H1 (cell line): ENCODE results near the gene PIAS1. TPM values are rescaled to one million over a fixed set of nuclear protein-coding genes. Genes with fewer than 3 reads are reported as not detected.

Experiments
- CTCF ChIA-PET: fragments of 300-600 bp; sonication (Branson Sonifier 250); formaldehyde crosslinking; loops from one replicate; lab custom pipeline; 2021; ENCODE audit not compliant: partially characterized antibody; lab: Charles Lee
- POLR2A ChIA-PET: fragments of 300-600 bp; sonication (Branson Sonifier 250); formaldehyde crosslinking; loops from one replicate; lab custom pipeline; 2021; ENCODE audit warnings: inconsistent platforms; ENCODE audit not compliant: partially characterized antibody; lab: Charles Lee
- DNase-seq, 2 experiments: peaks; one replicate each; pipeline versions ENCODE4 v3.0.0 to v3.0.0-alpha.2; 2010 to 2022; ENCODE audit warnings: low spot score in 2 of 2, low read depth in 1 of 2, mixed read lengths in 1 of 2
- FAIRE-seq: peaks from 2 replicates; lab custom pipeline; 2011; peaks lifted over from hg19 to GRCh38; lab: Jason Lieb, UNC
- H2AFZ ChIP-seq: 2 replicates; pipeline ENCODE4 v1.8.1; 2012; ENCODE audit warnings: low read length, inconsistent platforms
- H2AK5ac ChIP-seq: 2 replicates; pipeline ENCODE4 v1.6.1; 2013; ENCODE audit warnings: low read depth, low read length
- H2BK120ac ChIP-seq: replicated peaks from 2 replicates; pipeline ENCODE3; 2013; ENCODE audit warnings: low read depth, low read length, inconsistent platforms
- H2BK12ac ChIP-seq: 2 replicates; pipeline ENCODE4 v1.6.1; 2013; ENCODE audit warnings: low read depth, low read length
- H2BK15ac ChIP-seq: 2 replicates; pipeline ENCODE4 v1.6.1; 2013; ENCODE audit warnings: low read length
- H2BK20ac ChIP-seq: 2 replicates; pipeline ENCODE4 v1.6.1; 2013; ENCODE audit warnings: low read length
- H2BK5ac ChIP-seq: 2 replicates; pipeline ENCODE4 v1.6.1; 2013; ENCODE audit warnings: low read depth, low read length
- H3K14ac ChIP-seq: 2 replicates; pipeline ENCODE4 v1.6.1; 2013; ENCODE audit warnings: inconsistent platforms; ENCODE audit not compliant: insufficient read length
- H3K18ac ChIP-seq: 2 replicates; pipeline ENCODE4 v1.6.1; 2013; ENCODE audit warnings: low read length; ENCODE audit errors: extremely low read depth
- H3K23ac ChIP-seq: 2 replicates; pipeline ENCODE4 v1.6.1; 2013; ENCODE audit warnings: inconsistent platforms; ENCODE audit not compliant: insufficient read length
- H3K23me2 ChIP-seq: 2 replicates; pipeline ENCODE4 v1.6.1; 2013; ENCODE audit warnings: low read depth, low read length
- H3K27ac ChIP-seq: 2 replicates; pipeline ENCODE4 v1.6.1; 2011; ENCODE audit warnings: low read depth, low read length, inconsistent platforms
- H3K27me3 ChIP-seq, 4 experiments: replicated peaks in 1 of 4; 1 replicate in 1 of 4; 2 replicates in 3 of 4; pipeline versions ENCODE4 v1.6.1 to v1.8.1; 2011 to 2013; ENCODE audit warnings: low read length in 3 of 4, mild to moderate bottlenecking in 3 of 4, inconsistent platforms in 2 of 4, mixed read lengths in 2 of 4, moderate library complexity in 1 of 4; ENCODE audit not compliant: control insufficient read depth in 3 of 4, insufficient read depth in 3 of 4; ENCODE audit errors: extremely low read depth in 1 of 4
- H3K36me3 ChIP-seq, 4 experiments: 2 replicates each; pipeline versions ENCODE4 v1.6.1 to v1.8.1; 2011 to 2013; ENCODE audit warnings: mild to moderate bottlenecking in 4 of 4, low read length in 3 of 4, moderate library complexity in 2 of 4, control low read depth in 1 of 4, inconsistent platforms in 1 of 4; ENCODE audit not compliant: insufficient read depth in 4 of 4, control insufficient read depth in 2 of 4
- H3K4ac ChIP-seq: replicated peaks from 2 replicates; pipeline ENCODE3; 2013; ENCODE audit warnings: low read length, low read depth, mixed read lengths, inconsistent platforms; ENCODE audit not compliant: insufficient read length
- H3K4me1 ChIP-seq, 4 experiments: replicated peaks in 1 of 4; 1 replicate in 1 of 4; 2 replicates in 3 of 4; pipeline versions ENCODE4 v1.6.1 to v1.8.1; 2011 to 2013; ENCODE audit warnings: low read length in 3 of 4, inconsistent platforms in 2 of 4, mixed read lengths in 1 of 4; ENCODE audit not compliant: insufficient read depth in 4 of 4, control insufficient read depth in 3 of 4
- H3K4me2 ChIP-seq, 2 experiments: 2 replicates each; pipeline versions ENCODE4 v1.6.1 to v1.8.1; 2011 to 2013; ENCODE audit warnings: low read depth in 2 of 2, low read length in 2 of 2, control low read depth in 1 of 2, inconsistent platforms in 1 of 2, mild to moderate bottlenecking in 1 of 2; ENCODE audit not compliant: insufficient read depth in 1 of 2
- H3K4me3 ChIP-seq, 4 experiments: fragments of 200-600, 300-600 bp in 1 of 4; sonication (generic), shearing (Covaris generic), sonication (Bioruptor Twin) in 1 of 4; 2 replicates each; pipeline versions ENCODE4 v1.5.1 to v1.8.1; 2011 to 2016; ENCODE audit warnings: low read length in 4 of 4, low read depth in 3 of 4, control low read depth in 2 of 4, inconsistent platforms in 2 of 4, mild to moderate bottlenecking in 2 of 4, mixed read lengths in 1 of 4, moderate library complexity in 1 of 4; ENCODE audit not compliant: insufficient read depth in 2 of 4; ENCODE audit errors: extremely low read depth in 1 of 4
- H3K56ac ChIP-seq: replicated peaks from 2 replicates; pipeline ENCODE3; 2013; ENCODE audit warnings: low read depth, mild to moderate bottlenecking, mixed read lengths, low read length, inconsistent platforms; ENCODE audit not compliant: insufficient read length
- H3K79me1 ChIP-seq: 2 replicates; pipeline ENCODE4 v1.6.1; 2013; ENCODE audit warnings: low read depth, low read length, control low read depth
- H3K79me2 ChIP-seq, 2 experiments: 2 replicates each; pipeline versions ENCODE4 v1.6.1 to v1.8.1; 2012 to 2013; ENCODE audit warnings: low read length in 2 of 2, mild to moderate bottlenecking in 2 of 2, inconsistent platforms in 1 of 2; ENCODE audit not compliant: insufficient read depth in 2 of 2, control insufficient read depth in 1 of 2
- H3K9ac ChIP-seq, 4 experiments: replicated peaks in 1 of 4; 1 replicate in 1 of 4; 2 replicates in 3 of 4; pipeline versions ENCODE4 v1.6.1 to v1.8.1; 2011 to 2013; ENCODE audit warnings: low read depth in 3 of 4, low read length in 3 of 4, control low read depth in 2 of 4, mild to moderate bottlenecking in 2 of 4, moderate library complexity in 2 of 4, inconsistent platforms in 1 of 4; ENCODE audit errors: extremely low read depth in 1 of 4
- H3K9me3 ChIP-seq, 2 experiments: 2 replicates each; pipeline versions ENCODE4 v1.6.1 to v1.8.1; 2012 to 2013; ENCODE audit warnings: mild to moderate bottlenecking in 2 of 2, moderate library complexity in 2 of 2, control low read depth in 1 of 2, inconsistent platforms in 1 of 2, low read depth in 1 of 2, low read length in 1 of 2, mixed read lengths in 1 of 2; ENCODE audit not compliant: insufficient read depth in 2 of 2
- H4K20me1 ChIP-seq, 2 experiments: replicated peaks in 1 of 2; 2 replicates each; pipeline versions ENCODE3 to v1.8.1; 2011 to 2013; ENCODE audit warnings: inconsistent platforms in 2 of 2, low read length in 2 of 2, mild to moderate bottlenecking in 1 of 2; ENCODE audit not compliant: insufficient read depth in 2 of 2, control insufficient read depth in 1 of 2
- H4K5ac ChIP-seq: 2 replicates; pipeline ENCODE4 v1.6.1; 2013; ENCODE audit warnings: low read length, low read depth, mixed read lengths, inconsistent platforms; ENCODE audit not compliant: insufficient read length
- H4K8ac ChIP-seq: 2 replicates; pipeline ENCODE4 v1.8.0; 2013; ENCODE audit warnings: mild to moderate bottlenecking, moderate library complexity, low read length, inconsistent platforms; ENCODE audit not compliant: insufficient read depth; ENCODE audit errors: extremely low read depth
- H4K91ac ChIP-seq: replicated peaks from 2 replicates; pipeline ENCODE3; 2013; ENCODE audit warnings: low read length, mixed read lengths, inconsistent platforms; ENCODE audit not compliant: insufficient read length
- CBX5 ChIP-seq: fragments of 300-800, 300-1000 bp; sonication (generic); IDR thresholded peaks from 2 replicates; pipeline ENCODE4 v1.7.1; 2016; ENCODE audit warnings: antibody characterized with exemption, low read length, low read depth
- CEBPB ChIP-seq: IDR thresholded peaks from 2 replicates; pipeline ENCODE4 v1.6.1; 2012; ENCODE audit warnings: low read depth, low read length
- WGBS, 2 experiments: shearing (Covaris generic) in 1 of 2; methylation state at CpG; one replicate each; pipeline versions ENCODE4 v1.1.6 to v1.1.7; 2013 to 2015; ENCODE audit warnings: low lambda C conversion rate in 2 of 2, mixed read lengths in 2 of 2, inconsistent platforms in 1 of 2, low coverage in 1 of 2, missing lambda C conversion rate in 1 of 2; ENCODE audit not compliant: insufficient replicate concordance in 2 of 2, insufficient coverage in 1 of 2, insufficient read length in 1 of 2; ENCODE audit errors: extremely low coverage in 1 of 2, missing lambda C conversion rate in 1 of 2; 5-methylcytosine and 5-hydroxymethylcytosine counted together
- polyA plus RNA-seq, 7 experiments: library from polyadenylated mRNA; depleted of rRNA in 3 of 7; stranded (reverse) in 5 of 7; unstranded in 2 of 7; fragments of >200 nt in 5 of 7; fragments of 200-250 nt in 2 of 7; gene quantifications; 1 replicate in 5 of 7; 2 replicates in 1 of 7; 4 replicates in 1 of 7; pipeline versions ENCODE4 v1.2.1 to v1.2.3, GENCODE V29; 2011 to 2013; ENCODE audit warnings: missing spikeins in 2 of 7, mixed read lengths in 2 of 7
- total RNA-seq: library from RNA; stranded (reverse); fragmentation: NEBNext Ultra II Directional; extraction: Animal tissue kit (Norgen Biotek cat#: 25700); gene quantifications from 2 replicates; pipeline ENCODE4 v1.2.1, GENCODE V29; 2021
- TF ChIP-seq, protein P1 (sequence below): IDR thresholded peaks from 2 replicates; pipeline ENCODE4 v1.6.1; 2012; ENCODE audit warnings: inconsistent platforms

The PIAS1 gene
- total and polyA plus RNA-seq, 2 of the 8 experiments (the other 6 are each of a cell fraction or from before 2014, with no cell fraction given) = 30.8 to 34.5 TPM

- ChIA-PET CTCF (interaction anchor here (1.3 to 2.0 kb wide), 2 partner anchors 42 to 70 kb away, joined by 3 to 5 read pairs; no protein-coding TSS in a partner anchor), POLR2A (no interaction called here)
- no peak overlapping the region for H4K8ac ChIP-seq
- no peak overlapping the region for H3K56ac ChIP-seq
- peaks cover 0 to 12% (median 0%) of the 10 kb centered on the region in 4 experiments; a peak in 2 of 8 replicates for H3K36me3 ChIP-seq
- no peak overlapping the region for H3K18ac ChIP-seq
- H3K9me3 ChIP-seq = no peaks in the 10 kb centered on the region
- H2AK5ac ChIP-seq = no peak overlapping the region
- no peak overlapping the region for H3K27ac ChIP-seq
- TF ChIP-seq CBX5 (no peak), CEBPB (peak; percentile 53; the same call in 1 of the 2 replicates)
- TF ChIP-seq, protein P1, sequence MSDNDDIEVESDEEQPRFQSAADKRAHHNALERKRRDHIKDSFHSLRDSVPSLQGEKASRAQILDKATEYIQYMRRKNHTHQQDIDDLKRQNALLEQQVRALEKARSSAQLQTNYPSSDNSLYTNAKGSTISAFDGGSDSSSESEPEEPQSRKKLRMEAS = no peak
- no peak overlapping the region for H2BK120ac ChIP-seq
- no peaks in the 10 kb centered on the region for H3K4me1 ChIP-seq
- no peak overlapping the region for H2AFZ ChIP-seq
- no peak overlapping the region for H3K9ac ChIP-seq
- no peak overlapping the region for H3K4ac ChIP-seq
- no peak overlapping the region for H2BK12ac ChIP-seq
- H3K79me1 ChIP-seq = 0 out of 2 replicates have a peak, but pooled peaks cover 2% of the 10 kb centered on the region
- no peak overlapping the region for H2BK15ac ChIP-seq
- H4K20me1 ChIP-seq = peaks cover 2% of the 10 kb centered on the region in 2 experiments
- no peak overlapping the region for H4K5ac ChIP-seq
- H3K4me3 ChIP-seq = no peak overlapping the region
- H4K91ac ChIP-seq = no peak overlapping the region
- DNase-seq (no peak), FAIRE-seq (no peak)
- H3K23ac ChIP-seq = no peak overlapping the region
- peaks cover 0 to 84% of the 10 kb centered on the region in 2 experiments; a peak in 3 of 4 replicates for H3K79me2 ChIP-seq
- H2BK5ac ChIP-seq = no peak overlapping the region
- 100% methylated on average over 1 of the region's 1 CpG; no CpG with 5 or more reads in 1 of the 2 experiments for WGBS, 2 experiments
- no peak overlapping the region for H2BK20ac ChIP-seq
- no peaks in the 10 kb centered on the region for H3K23me2 ChIP-seq
- no peak overlapping the region for H3K4me2 ChIP-seq
- H3K27me3 ChIP-seq = no peaks in the 10 kb centered on the region
- H3K14ac ChIP-seq = no peak overlapping the region
These were observed 30.9 kb downstream of the PIAS1 start for GRCh38 chr15:68085052-68085451.
